ENCODE data around the gene SGSM2.

DNA sequence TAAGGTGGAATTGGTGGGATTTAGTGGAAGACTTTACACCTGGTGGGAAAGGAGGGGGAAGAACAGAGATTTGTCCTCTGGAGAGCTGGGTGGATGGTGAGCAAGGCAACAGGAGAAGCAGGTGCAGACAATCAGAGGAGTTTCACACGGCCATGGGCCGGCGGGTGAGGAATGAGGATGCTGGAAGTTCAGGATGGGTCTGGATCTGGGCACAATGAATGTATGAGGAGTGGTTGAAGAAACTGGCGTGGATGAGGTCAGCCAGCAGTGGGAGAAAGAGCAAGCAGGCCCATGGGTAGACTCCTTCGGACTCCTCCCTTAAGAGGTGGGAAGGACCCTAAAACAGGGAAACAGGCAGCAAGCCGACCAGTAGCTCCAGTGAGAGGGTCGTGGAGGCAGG is 73.7 kb downstream of the SGSM2 start:
- no peak for TF ChIP-seq POLR2A (IDR thresholded peaks at IDR 0.05; ENCODE audit: low read depth, low read length)
- no peak for TF ChIP-seq POLR2AphosphoS5 (IDR thresholded peaks at IDR 0.05; ENCODE audit: low read depth, low read length)
- TF ChIP-seq TAF1 (IDR thresholded peaks at IDR 0.05; ENCODE audit: borderline replicate concordance, low read depth, low read length), result no peak
